NCI-H1092 treated with DMSO at 0.1 percent for 48 hours (cell line): ENCODE data around the gene SERPINE2.

ENCODE experiments used
- DNase-seq: peaks from one replicate; lab custom pipeline; 2025; lab: John Stamatoyannopoulos, UW

The SERPINE2 gene

DNA sequence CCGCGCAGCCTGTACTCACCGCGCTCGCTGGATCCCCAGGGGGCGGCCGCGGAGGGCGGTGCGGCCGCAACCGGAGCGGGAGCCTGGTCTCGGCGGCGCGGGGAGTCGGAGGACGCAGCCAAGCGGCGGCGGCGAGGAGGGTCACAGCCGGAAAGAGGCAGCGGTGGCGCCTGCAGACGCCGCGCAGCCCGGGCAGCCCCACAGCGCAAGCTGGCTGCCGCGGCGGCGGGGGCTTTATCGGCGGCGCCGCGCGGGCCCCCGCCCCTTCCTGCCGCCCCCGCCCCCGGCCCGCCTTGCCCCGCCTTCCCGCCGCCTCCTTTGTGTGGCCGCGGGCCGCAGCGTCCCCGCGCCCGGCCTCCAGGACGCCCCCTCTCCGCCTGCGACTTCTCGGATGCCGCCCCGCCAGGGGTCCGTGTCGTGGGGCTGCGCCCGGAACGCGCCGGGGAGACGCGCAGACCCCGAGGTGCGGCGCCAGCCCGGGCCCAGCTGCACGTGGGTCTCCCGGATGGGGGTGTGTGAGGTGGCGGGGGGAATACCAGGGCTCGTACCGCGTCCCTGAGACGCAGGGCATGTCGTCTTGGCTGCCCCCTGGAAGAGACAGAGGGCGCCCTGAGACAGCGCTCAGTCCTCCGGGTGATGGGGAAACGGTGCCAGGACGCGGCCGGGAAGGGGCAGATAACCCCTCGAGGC lies at the start of gene SERPINE2:
Gene SERPINE2 (minus strand): TSS at position 207 of the 690 bp plus-strand sequence. CDS start 37,386 bp downstream, outside the sequence.
- peak; percentile 45 for DNase-seq

GRCh38 chr2:224086226-224086914 lies 47.3 kb upstream of the SERPINE2 start:
- no peak for DNase-seq

- no peak for DNase-seq
These were observed 46.7 kb upstream of the SERPINE2 start for GRCh38 chr2:224085811-224086210.

DNA sequence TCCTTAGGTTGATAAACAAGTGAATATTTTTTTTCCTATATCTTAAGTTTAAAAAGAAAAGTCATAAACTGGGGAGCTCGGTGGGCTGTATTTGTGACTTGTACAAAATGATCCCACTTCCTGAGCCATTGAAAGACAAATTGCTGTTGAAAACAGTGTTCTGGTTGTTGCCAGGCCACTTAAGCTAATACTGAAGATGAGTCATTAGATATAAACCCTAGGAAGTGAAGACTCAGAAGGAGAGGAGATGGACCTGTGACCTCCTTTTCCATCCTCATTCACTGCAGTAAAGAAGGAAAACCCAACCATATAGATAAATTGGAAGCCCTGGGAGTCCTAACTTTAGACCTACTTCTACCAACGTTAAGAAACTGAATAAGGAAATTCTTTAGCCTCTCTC lies 46.2 kb upstream of the SERPINE2 start:
- no peak for DNase-seq

GRCh38 chr2:224084266-224084892 lies 45.3 kb upstream of the SERPINE2 start:
- DNase-seq = no peak

GRCh38 chr2:224083638-224084037 lies 44.6 kb upstream of the SERPINE2 start:
- DNase-seq = no peak

GRCh38 chr2:224078656-224079055 lies 39.6 kb upstream of the SERPINE2 start:
- no peak for DNase-seq

- no peak for DNase-seq
These were observed 38.9 kb upstream of the SERPINE2 start for GRCh38 chr2:224077773-224078507.

DNA sequence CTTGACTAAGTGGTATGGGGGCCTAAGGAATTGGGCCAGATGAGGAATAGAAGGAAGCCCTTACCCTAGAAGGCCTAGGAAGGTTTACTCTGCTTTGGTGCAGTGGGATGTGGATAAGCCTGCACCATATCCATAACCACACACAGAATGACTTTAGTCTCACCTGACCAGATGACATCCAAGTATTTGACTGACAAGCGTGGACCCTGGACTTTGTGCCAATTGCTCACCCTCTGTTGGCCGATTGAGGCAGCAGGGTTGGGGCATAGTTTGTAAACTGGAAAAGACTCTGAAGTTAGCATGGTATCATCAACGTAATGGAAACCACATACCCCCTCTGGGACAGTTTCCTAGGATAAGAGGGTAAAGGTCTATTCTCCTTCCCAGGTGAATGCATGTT lies 36.5 kb upstream of the SERPINE2 start:
- DNase-seq = no peak

DNA sequence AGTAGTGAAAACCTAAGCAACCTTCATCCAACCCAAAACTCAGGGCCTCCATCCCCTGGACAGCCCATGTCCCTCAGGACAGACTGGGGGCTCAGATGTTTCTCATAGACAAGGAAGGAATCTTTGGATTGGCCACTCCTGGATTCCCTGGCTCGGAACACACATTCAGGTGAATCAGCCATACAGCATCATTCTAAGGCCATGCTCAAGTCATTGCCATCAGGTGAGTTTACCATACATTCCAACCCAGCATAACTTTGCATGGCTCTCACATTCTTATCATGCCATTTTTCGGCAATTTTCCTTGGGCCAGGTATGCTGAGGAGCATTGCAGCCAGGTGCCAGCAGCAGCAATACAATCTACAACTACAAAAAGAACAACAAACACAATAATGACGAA lies 34.6 kb upstream of the SERPINE2 start:
- no peak for DNase-seq

GRCh38 chr2:224072541-224073188 lies 33.6 kb upstream of the SERPINE2 start:
- no peak for DNase-seq

GRCh38 chr2:224069172-224069571 lies 30.1 kb upstream of the SERPINE2 start:
- DNase-seq = no peak

- DNase-seq = no peak
These were observed 24.2 kb upstream of the SERPINE2 start for GRCh38 chr2:224063298-224063648.

DNA sequence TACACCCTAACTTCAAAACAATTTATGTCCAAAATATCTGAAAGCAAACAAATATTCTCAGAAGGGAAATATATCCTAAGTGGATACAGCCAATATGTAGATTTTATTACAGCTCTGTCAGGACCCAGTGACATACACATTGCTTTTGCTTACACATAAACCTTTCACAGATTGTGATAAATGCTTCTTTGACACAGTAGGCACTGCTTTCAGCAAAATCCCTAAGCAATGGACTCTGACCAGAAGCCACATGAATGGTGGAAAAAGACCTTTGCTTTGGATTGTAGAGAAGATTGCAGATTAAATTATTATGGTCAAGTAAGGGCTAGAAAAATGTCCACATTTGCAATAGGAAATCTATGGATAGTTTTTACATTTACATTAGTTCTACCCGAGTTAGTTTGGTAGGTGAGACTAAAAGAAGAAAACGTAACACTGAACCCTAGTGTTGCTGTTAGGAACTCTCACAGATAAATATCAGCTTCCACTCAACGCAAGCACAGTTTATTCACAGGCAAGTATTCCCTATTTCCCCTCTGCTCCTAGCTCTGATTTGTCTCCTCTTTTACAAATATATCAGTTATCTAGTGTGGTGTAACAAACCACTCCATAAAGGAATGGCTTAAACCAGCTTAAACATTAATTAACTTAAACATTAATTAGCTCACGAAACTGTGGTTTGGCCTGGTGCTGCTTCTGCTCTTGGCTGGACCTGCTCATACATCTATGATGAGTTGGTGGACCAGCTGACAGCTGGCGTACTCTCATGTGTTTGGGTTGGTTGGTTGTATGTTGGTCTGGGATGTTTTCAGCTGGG lies 23.6 kb upstream of the SERPINE2 start:
- no peak for DNase-seq

DNA sequence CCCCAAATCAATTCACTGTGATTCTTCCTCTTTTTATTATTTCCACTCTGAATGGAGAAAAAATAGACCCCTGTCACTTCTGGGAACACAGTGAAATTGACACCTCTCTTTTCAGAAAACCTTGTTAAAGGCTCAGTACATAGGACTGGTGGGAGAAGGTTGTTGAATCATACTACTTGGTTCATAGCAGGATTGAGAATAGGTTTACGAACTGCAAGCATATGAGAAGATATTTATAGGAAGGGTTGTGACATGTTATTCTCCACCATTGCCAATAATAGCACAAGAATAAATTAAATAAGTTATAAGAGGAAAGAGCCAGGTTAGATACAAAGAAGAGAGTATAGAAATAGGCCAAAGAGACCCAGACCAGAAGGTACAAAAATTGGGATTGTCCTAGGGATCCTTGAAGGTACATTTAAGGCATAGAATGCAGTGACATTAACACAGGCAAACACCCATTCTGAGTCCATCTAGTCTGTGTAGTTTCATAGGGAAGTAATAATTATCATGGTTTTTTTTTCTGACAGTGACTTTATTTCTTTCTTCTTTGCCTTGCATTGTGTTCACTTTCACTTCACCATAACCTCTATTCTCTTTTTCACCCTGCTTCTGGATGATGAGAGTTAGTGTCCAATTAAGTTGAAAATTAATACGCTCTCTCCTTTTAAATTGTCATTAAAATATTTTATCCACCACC lies 21.8 kb upstream of the SERPINE2 start:
- no peak for DNase-seq

DNA sequence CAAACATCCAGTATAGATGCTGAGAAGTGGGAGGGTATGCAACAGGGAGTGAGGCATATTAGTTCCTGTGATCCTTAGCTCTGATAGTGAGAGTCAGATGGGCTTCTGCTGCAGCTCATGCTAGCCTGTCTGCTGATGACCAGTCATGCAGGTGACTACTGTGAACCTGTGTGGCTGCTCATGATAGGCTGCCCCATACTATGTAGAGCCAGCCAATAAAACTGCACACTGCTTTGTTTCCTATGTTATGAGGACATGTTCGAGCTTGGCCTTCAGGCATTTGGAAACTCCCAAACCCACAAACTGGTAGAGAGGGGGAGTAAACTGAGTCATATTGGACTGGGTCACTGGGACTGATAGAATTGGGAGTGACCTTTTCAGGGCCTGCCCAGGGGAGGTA lies 20.1 kb upstream of the SERPINE2 start:
- no peak for DNase-seq

DNA sequence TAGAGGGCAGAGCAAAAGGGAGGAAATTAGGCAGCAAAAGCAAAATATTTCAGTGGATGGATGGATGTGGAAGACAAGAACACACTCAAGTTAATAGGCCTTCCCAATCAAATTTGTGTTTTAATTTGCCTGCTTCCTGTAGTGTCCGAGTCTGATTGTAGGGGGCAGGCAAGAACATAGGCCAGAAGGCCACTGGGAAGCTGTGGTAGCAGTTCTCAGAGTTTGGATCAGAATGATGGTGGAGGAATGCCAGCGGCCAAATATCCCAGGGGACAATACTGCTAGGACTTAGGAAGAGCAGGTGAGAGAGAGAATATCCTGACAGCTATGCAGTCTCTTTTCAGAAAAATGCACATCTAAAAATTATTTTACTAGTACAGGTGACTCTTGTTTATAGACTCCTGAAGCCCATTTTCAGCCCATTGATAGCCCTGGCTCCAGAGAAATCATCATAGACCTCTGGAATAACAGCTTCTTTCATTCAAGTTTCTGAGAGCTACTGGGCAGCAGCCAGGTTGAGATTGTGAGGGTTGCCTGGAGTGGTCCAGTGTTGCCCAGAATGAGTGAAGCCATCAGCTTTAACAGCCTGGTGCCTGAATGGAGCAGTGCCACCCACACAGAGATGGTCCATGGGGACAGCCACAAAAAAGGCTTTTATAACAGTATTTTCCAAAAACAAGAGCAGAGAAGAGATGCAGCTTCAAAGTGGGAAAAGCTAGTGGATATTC lies 19.1 kb upstream of the SERPINE2 start:
- no peak for DNase-seq

DNA sequence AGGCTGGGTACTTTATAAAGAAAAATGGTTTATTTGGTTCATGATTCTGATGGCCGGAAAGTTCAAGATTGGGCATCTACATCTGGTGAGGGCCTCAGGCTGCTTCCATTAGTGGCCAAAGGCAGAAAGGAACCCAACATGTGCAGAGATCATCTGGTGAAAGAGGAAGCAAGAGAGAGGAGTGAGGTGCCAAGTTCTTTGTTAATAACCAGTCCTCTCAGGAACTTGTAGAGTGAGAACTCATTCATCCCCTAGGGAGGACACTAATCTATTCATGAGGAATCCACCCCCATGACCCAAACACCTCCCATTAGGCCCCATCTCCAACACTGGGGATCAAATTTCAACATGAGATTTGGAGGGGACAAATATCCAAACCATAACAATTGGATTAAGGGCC lies 17.8 kb upstream of the SERPINE2 start:
- DNase-seq = no peak

- DNase-seq = no peak
These were observed 16.0 kb upstream of the SERPINE2 start for GRCh38 chr2:224055101-224055500.

GRCh38 chr2:224046752-224047151 lies 7.7 kb upstream of the SERPINE2 start:
- DNase-seq = no peak
